ENCODE data around the gene PCSK2.

GRCh38 chr20:17287503-17287902, 60.7 kb downstream of the PCSK2 start:
- TF ChIP-seq CTCF (IDR thresholded peaks at IDR 0.05 in 4 of 5, conservative IDR thresholded peaks at IDR 0.05 in 1 of 5) (no peak), POLR2A (IDR thresholded peaks at IDR 0.05) (no peak)
